Inflammatory macrophage treated with lipopolysaccharide for 4 hours (primary cell): Measurements from ENCODE around the gene TMEM138.

ENCODE experiments used
- DNase-seq: peaks from one replicate; pipeline ENCODE4 v3.0.0-alpha.2; 2020

TMEM138 gene

GRCh38 chr11:61342207-61342803 is 19.9 kb upstream of the TMEM138 start:
- no peak for DNase-seq

GRCh38 chr11:61343792-61344745 is 18.1 kb upstream of the TMEM138 start:
- no peak for DNase-seq

GRCh38 chr11:61345170-61345610 is 17.0 kb upstream of the TMEM138 start:
- DNase-seq, result no peak

- no peak for DNase-seq
Measured at GRCh38 chr11:61345954-61346843, 16.0 kb upstream of the TMEM138 start.

GRCh38 chr11:61347916-61348461 is 14.2 kb upstream of the TMEM138 start:
- DNase-seq, result peak; percentile 98

- no peak for DNase-seq
Measured at GRCh38 chr11:61349189-61349751, 12.9 kb upstream of the TMEM138 start.

- no peak for DNase-seq
Measured at GRCh38 chr11:61349916-61350315, 12.3 kb upstream of the TMEM138 start.

- no peak for DNase-seq
Measured at GRCh38 chr11:61350336-61350735, 11.8 kb upstream of the TMEM138 start.

GRCh38 chr11:61350803-61351202 is 11.4 kb upstream of the TMEM138 start:
- DNase-seq, result no peak

- no peak for DNase-seq
Measured at GRCh38 chr11:61352038-61352437, 10.1 kb upstream of the TMEM138 start.

- DNase-seq, result peak; percentile 13
Measured at GRCh38 chr11:61353131-61354067, 8.8 kb upstream of the TMEM138 start.

GRCh38 chr11:61354208-61354607 is 8.0 kb upstream of the TMEM138 start:
- DNase-seq, result no peak

GRCh38 chr11:61356706-61357105 is 5.5 kb upstream of the TMEM138 start:
- no peak for DNase-seq

GRCh38 chr11:61357233-61357893 is 4.8 kb upstream of the TMEM138 start:
- DNase-seq, result peak; percentile 92

- peak; percentile 30 for DNase-seq
Measured at GRCh38 chr11:61357894-61358239, 4.3 kb upstream of the TMEM138 start.

- DNase-seq, result no peak
Measured at GRCh38 chr11:61358566-61358965, 3.6 kb upstream of the TMEM138 start.

- DNase-seq, result no peak
Measured at GRCh38 chr11:61359516-61359915, 2.7 kb upstream of the TMEM138 start.

GRCh38 chr11:61361237-61361740 is 885 bp upstream of the TMEM138 start:
- DNase-seq, result no peak

GRCh38 chr11:61362542-61362875 is 335 bp downstream of the TMEM138 start:
- peak; percentile 66 for DNase-seq

GRCh38 chr11:61364012-61364675 is 2.0 kb downstream of the TMEM138 start:
- peak; percentile 30 for DNase-seq
